ENCODE data around the gene ENTREP3. TPM values are rescaled to one million over a fixed set of nuclear protein-coding genes. Genes with fewer than 3 reads are reported as not detected.

The ENTREP3 gene
- total RNA-seq, 1 experiment from 2014 or later = 69.9 TPM

DNA sequence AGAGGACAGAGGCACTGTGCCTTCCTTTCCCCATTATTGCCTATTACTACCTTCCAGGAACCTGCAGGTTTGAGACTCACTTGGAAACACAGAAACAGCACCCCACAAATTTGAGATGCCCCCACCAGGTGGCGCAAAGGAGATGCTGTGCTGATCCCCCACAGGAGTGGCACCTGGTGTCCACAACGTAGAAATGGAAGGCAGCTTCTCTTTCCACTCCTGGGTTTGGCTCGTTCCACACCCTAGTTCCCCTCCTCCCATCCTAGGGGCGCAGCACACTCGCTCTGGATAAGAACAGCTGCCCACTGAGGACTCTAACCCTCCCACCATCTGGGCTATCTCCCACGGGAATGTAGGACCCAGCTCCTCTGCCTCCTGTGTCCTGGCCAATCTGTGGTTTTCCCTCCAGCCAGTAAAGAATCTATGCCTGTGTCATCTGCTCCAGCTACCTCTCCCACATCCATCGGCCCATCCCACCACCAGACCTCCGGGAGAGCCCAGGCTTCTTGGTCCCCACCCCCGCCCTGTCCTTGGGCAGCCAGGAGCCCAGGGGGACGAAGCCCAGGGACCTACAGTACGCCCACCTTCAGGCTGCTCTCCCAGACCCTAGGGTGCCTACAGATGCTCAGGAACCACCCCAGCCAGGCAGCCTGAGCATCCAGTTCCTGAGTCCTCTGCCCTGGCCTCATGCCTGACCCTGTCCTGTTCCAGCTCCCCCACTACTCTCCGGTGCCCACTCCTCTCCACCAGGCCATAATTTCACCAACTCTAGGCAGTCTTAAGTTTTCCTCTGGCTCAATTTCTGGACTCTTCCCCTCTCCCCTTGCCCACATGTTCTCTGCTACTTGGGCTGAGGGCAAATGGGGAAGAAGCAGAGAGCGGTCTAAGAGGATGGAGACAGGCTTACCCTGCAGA lies 48.1 kb downstream of the ENTREP3 start (continued):
- no peak for TF ChIP-seq MAX (IDR thresholded peaks at IDR 0.05)
- TF ChIP-seq TCF7L2 (IDR thresholded peaks at IDR 0.05; ENCODE audit: borderline replicate concordance, extremely low read depth, insufficient read depth, insufficient read length) = no peak
- no peak for TF ChIP-seq ELF1 (IDR thresholded peaks at IDR 0.05; ENCODE audit: borderline replicate concordance, low read depth)

GRCh38 chr1:155205969-155206593 lies 49.2 kb downstream of the ENTREP3 start:
- no TSS peak for BruUV-seq (replicated peaks)
- Histone ChIP-seq H3K4me1 (ENCODE audit: control insufficient read depth in 1 of 2, insufficient read depth in 2 of 2, low read length in 2 of 2) (peaks cover 22 to 33% of the 10 kb centered on the region in 2 experiments), H3K4me3 (replicated peaks in 1 of 2; ENCODE audit: low read depth in 1 of 2, low read length in 2 of 2) (no peak overlapping the region), H4K20me1 (ENCODE audit: insufficient read depth) (no peaks in the 10 kb centered on the region), H3K27ac (ENCODE audit: low read depth, low read length) (no peak overlapping the region), H3K9ac (ENCODE audit: low read length) (no peak overlapping the region), H3K9me3 (ENCODE audit: control insufficient read depth in 1 of 2, insufficient read depth in 1 of 2, low read depth in 1 of 2, low read length in 2 of 2) (no peaks in the 10 kb centered on the region), H2AFZ (ENCODE audit: low read depth, low read length, poor library complexity, severe bottlenecking) (no peak overlapping the region), H3K79me2 (ENCODE audit: insufficient read depth, low read length) (peaks cover 16% of the 10 kb centered on the region), H3K27me3 (ENCODE audit: insufficient read depth, low read length) (no peaks in the 10 kb centered on the region), H3K9me2 (ENCODE audit: insufficient read depth) (no peaks in the 10 kb centered on the region), H3K4me2 (ENCODE audit: low read length) (no peak overlapping the region), H3K36me3 (ENCODE audit: control insufficient read depth in 1 of 2, insufficient read depth in 2 of 2, low read length in 2 of 2) (peaks cover 0 to 6% of the 10 kb centered on the region in 2 experiments; a peak in 1 of 4 replicates)
- CTCF ChIA-PET = interaction anchor here (0.9 to 4.0 kb wide), 2 partner anchors 44 to 71 kb away, joined by 3 to 13 read pairs; no protein-coding TSS in a partner anchor
- RAD21 ChIA-PET (ENCODE audit: low non-redundant PET in 1 of 2, low total read pairs in 2 of 2, uncharacterized antibody in 2 of 2, unreplicated experiment in 2 of 2) = no interaction called here
- intact Hi-C loops (cut with micrococcal nuclease) = loop anchor here (5.0 kb wide), 2 partner anchors 36 to 386 kb away; a partner anchor contains a TSS
- TF ChIP-seq RAD21 (IDR thresholded peaks at IDR 0.05; ENCODE audit: low read depth) (no peak), CEBPB (IDR thresholded peaks at IDR 0.05; ENCODE audit: low read depth) (no peak), POLR2A (IDR thresholded peaks at IDR 0.05; ENCODE audit: borderline replicate concordance, extremely low read depth, insufficient read depth, insufficient read length) (no peak), ELF1 (IDR thresholded peaks at IDR 0.05; ENCODE audit: borderline replicate concordance, low read depth) (no peak), JUND (IDR thresholded peaks at IDR 0.05) (no peak), REST (IDR thresholded peaks at IDR 0.05; ENCODE audit: low read depth) (no peak), EGR1 (IDR thresholded peaks at IDR 0.05; ENCODE audit: low read depth) (no peak), POLR2AphosphoS5 (IDR thresholded peaks at IDR 0.05; ENCODE audit: low read depth, low read length) (no peak), ZFX (IDR thresholded peaks at IDR 0.05) (no peak), FOSL1 (IDR thresholded peaks at IDR 0.05; ENCODE audit: low read depth) (no peak), MAX (IDR thresholded peaks at IDR 0.05) (no peak), SRF (IDR thresholded peaks at IDR 0.05; ENCODE audit: low read depth) (no peak), TCF7L2 (IDR thresholded peaks at IDR 0.05; ENCODE audit: borderline replicate concordance, extremely low read depth, insufficient read depth, insufficient read length) (no peak), ZNF274 (IDR thresholded peaks at IDR 0.05; ENCODE audit: low read depth, low read length) (no peak)
- TF ChIP-seq, protein P1, sequence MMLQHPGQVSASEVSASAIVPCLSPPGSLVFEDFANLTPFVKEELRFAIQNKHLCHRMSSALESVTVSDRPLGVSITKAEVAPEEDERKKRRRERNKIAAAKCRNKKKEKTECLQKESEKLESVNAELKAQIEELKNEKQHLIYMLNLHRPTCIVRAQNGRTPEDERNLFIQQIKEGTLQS (IDR thresholded peaks at IDR 0.05) = no peak
- TF ChIP-seq, protein P2, sequence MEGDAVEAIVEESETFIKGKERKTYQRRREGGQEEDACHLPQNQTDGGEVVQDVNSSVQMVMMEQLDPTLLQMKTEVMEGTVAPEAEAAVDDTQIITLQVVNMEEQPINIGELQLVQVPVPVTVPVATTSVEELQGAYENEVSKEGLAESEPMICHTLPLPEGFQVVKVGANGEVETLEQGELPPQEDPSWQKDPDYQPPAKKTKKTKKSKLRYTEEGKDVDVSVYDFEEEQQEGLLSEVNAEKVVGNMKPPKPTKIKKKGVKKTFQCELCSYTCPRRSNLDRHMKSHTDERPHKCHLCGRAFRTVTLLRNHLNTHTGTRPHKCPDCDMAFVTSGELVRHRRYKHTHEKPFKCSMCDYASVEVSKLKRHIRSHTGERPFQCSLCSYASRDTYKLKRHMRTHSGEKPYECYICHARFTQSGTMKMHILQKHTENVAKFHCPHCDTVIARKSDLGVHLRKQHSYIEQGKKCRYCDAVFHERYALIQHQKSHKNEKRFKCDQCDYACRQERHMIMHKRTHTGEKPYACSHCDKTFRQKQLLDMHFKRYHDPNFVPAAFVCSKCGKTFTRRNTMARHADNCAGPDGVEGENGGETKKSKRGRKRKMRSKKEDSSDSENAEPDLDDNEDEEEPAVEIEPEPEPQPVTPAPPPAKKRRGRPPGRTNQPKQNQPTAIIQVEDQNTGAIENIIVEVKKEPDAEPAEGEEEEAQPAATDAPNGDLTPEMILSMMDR (IDR thresholded peaks at IDR 0.05 in 2 of 3, conservative IDR thresholded peaks at IDR 0.05 in 1 of 3; ENCODE audit: borderline replicate concordance in 1 of 3, insufficient read depth in 1 of 3, low read depth in 2 of 3, low read length in 2 of 3) = no peak
- POLR2A ChIA-PET = no interaction called here
- DNase-seq (ENCODE audit: low read depth, low spot score) (no peak), ATAC-seq (no peak)

Data from HCT116 (cell line).